Measurements from ENCODE around the gene ANKRD61.
"Not testable (repeated sequence)": the region's sequence is repeated elsewhere in the genome, so short reads cannot be mapped to it uniquely, and the experiment has no call there.

Gene ANKRD61

GRCh38 chr7:6057316-6058129, 26.3 kb downstream of the ANKRD61 start:
- Histone ChIP-seq H2AFZ (ENCODE audit: low read length) (no peak overlapping the region), H4K20me1 (ENCODE audit: insufficient read depth, low read length, poor library complexity, severe bottlenecking) (peaks cover 43% of the 10 kb centered on the region), H3K4me3 (ENCODE audit: low read length, poor library complexity, severe bottlenecking) (peak overlapping the region; percentile 88), H3K36me3 (ENCODE audit: insufficient read depth, low read length) (peaks cover 13% of the 10 kb centered on the region; the same call in 1 of the 2 replicates), H3K27me3 (ENCODE audit: insufficient read depth, low read length, poor library complexity, severe bottlenecking) (no peaks in the 10 kb centered on the region), H3F3A (ENCODE audit: low read depth) (no peaks in the 10 kb centered on the region), H3K4me2 (ENCODE audit: low read depth, low read length, poor library complexity, severe bottlenecking) (peak overlapping the region; percentile 87), H3K9ac (ENCODE audit: low read depth, low read length, poor library complexity, severe bottlenecking) (peak overlapping the region; percentile 86), H3K9me2 (replicated peaks; ENCODE audit: low read depth, low read length) (no peaks in the 10 kb centered on the region), H3K4me1 (ENCODE audit: insufficient read depth, low read length, poor library complexity, severe bottlenecking) (peaks cover 23% of the 10 kb centered on the region), H3K9me3 (ENCODE audit: insufficient read depth, low read depth, low read length) (no peaks in the 10 kb centered on the region), H3K79me2 (ENCODE audit: insufficient read depth, low read length) (peaks cover 58% of the 10 kb centered on the region)
- no peak for TF ChIP-seq EZH2phosphoT487 (IDR thresholded peaks at IDR 0.05; ENCODE audit: borderline replicate concordance)
- no peak for TF ChIP-seq CTCF (conservative IDR thresholded peaks at IDR 0.05; ENCODE audit: low read length)

GRCh38 chr7:6059941-6060340, 28.8 kb downstream of the ANKRD61 start:
- H3K9me3 ChIP-seq (ENCODE audit: insufficient read depth, low read depth, low read length); H3K9ac ChIP-seq (ENCODE audit: low read depth, low read length, poor library complexity, severe bottlenecking); H3K36me3 ChIP-seq (ENCODE audit: insufficient read depth, low read length); H3K4me2 ChIP-seq (ENCODE audit: low read depth, low read length, poor library complexity, severe bottlenecking); H3F3A ChIP-seq (ENCODE audit: low read depth); H3K27me3 ChIP-seq (ENCODE audit: insufficient read depth, low read length, poor library complexity, severe bottlenecking); H2AFZ ChIP-seq (ENCODE audit: low read length); H3K9me2 ChIP-seq (replicated peaks; ENCODE audit: low read depth, low read length); H3K4me3 ChIP-seq (ENCODE audit: low read length, poor library complexity, severe bottlenecking): not testable (repeated sequence)
- Histone ChIP-seq H4K20me1 (ENCODE audit: insufficient read depth, low read length, poor library complexity, severe bottlenecking) (peaks cover 30% of the 10 kb centered on the region), H3K79me2 (ENCODE audit: insufficient read depth, low read length) (peaks cover 39% of the 10 kb centered on the region), H3K4me1 (ENCODE audit: insufficient read depth, low read length, poor library complexity, severe bottlenecking) (peaks cover 23% of the 10 kb centered on the region)

GRCh38 chr7:6071406-6071805, 40.2 kb downstream of the ANKRD61 start:
- Histone ChIP-seq H3K4me2 (ENCODE audit: low read depth, low read length, poor library complexity, severe bottlenecking) (no peak overlapping the region), H3K4me1 (ENCODE audit: insufficient read depth, low read length, poor library complexity, severe bottlenecking) (no peaks in the 10 kb centered on the region), H3K27me3 (ENCODE audit: insufficient read depth, low read length, poor library complexity, severe bottlenecking) (no peaks in the 10 kb centered on the region), H3K4me3 (ENCODE audit: low read length, poor library complexity, severe bottlenecking) (no peak overlapping the region), H3K79me2 (ENCODE audit: insufficient read depth, low read length) (no peaks in the 10 kb centered on the region), H3F3A (ENCODE audit: low read depth) (no peaks in the 10 kb centered on the region), H2AFZ (ENCODE audit: low read length) (no peak overlapping the region; the same call in 1 of the 2 replicates), H3K36me3 (ENCODE audit: insufficient read depth, low read length) (no peaks in the 10 kb centered on the region), H4K20me1 (ENCODE audit: insufficient read depth, low read length, poor library complexity, severe bottlenecking) (no peaks in the 10 kb centered on the region), H3K9ac (ENCODE audit: low read depth, low read length, poor library complexity, severe bottlenecking) (no peak overlapping the region), H3K9me3 (ENCODE audit: insufficient read depth, low read depth, low read length) (no peaks in the 10 kb centered on the region), H3K9me2 (replicated peaks; ENCODE audit: low read depth, low read length) (no peaks in the 10 kb centered on the region)
- TF ChIP-seq CTCF (conservative IDR thresholded peaks at IDR 0.05; ENCODE audit: low read length), result no peak
- TF ChIP-seq EZH2phosphoT487 (IDR thresholded peaks at IDR 0.05; ENCODE audit: borderline replicate concordance), result no peak
